Keratinocyte (primary cell): ENCODE results near the gene CDH22.

Experiments used
- EZH2 ChIP-seq: IDR thresholded peaks from one replicate; pipeline ENCODE4 v1.6.1; 2012; ENCODE audit warnings: inconsistent platforms, mild to moderate bottlenecking, low read length, moderate library complexity
- TF ChIP-seq, protein P1 (sequence below), 3 experiments: IDR thresholded peaks in 1 of 3; conservative IDR thresholded peaks in 1 of 3; optimal IDR thresholded peaks in 1 of 3; 2 replicates in 2 of 3; 3 replicates in 1 of 3; pipeline versions ENCODE3 to v1.5.1; 2011; ENCODE audit warnings: low read length in 3 of 3, mild to moderate bottlenecking in 3 of 3, moderate library complexity in 2 of 3, control low read depth in 1 of 3, inconsistent platforms in 1 of 3; ENCODE audit not compliant: insufficient read depth in 2 of 3; ENCODE audit errors: extremely low read depth in 1 of 3

DNA sequence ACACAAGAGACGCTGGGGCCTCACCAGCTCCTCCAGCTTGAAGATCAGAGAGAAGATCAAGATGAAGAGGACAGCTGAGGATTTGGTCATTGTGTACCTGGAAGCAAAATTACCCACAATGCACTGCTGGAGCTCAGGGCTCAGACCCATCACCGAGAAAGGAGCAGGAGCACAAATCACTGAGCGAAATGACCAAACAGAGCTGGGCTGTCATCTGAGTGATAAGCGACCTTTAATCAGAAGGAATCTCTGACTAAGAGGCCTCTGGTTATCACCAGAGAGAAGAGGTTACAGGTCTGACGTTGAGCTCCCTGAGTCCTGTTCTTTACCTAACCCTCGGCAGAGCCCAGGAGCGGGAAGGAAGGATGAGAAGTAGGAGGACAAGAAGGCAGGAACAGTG is 47.5 kb upstream of the CDH22 start:
- TF ChIP-seq, protein P1, sequence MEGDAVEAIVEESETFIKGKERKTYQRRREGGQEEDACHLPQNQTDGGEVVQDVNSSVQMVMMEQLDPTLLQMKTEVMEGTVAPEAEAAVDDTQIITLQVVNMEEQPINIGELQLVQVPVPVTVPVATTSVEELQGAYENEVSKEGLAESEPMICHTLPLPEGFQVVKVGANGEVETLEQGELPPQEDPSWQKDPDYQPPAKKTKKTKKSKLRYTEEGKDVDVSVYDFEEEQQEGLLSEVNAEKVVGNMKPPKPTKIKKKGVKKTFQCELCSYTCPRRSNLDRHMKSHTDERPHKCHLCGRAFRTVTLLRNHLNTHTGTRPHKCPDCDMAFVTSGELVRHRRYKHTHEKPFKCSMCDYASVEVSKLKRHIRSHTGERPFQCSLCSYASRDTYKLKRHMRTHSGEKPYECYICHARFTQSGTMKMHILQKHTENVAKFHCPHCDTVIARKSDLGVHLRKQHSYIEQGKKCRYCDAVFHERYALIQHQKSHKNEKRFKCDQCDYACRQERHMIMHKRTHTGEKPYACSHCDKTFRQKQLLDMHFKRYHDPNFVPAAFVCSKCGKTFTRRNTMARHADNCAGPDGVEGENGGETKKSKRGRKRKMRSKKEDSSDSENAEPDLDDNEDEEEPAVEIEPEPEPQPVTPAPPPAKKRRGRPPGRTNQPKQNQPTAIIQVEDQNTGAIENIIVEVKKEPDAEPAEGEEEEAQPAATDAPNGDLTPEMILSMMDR (optimal IDR thresholded peaks at IDR 0.05 in 1 of 3, IDR thresholded peaks at IDR 0.05 in 1 of 3, conservative IDR thresholded peaks at IDR 0.05 in 1 of 3; ENCODE audit: extremely low read depth in 1 of 3, insufficient read depth in 2 of 3, low read length in 3 of 3) = no peak
- TF ChIP-seq EZH2 = no peak
